HG03066 (cell line): ENCODE results near the gene LRTM2.

ENCODE experiments used
- ATAC-seq: cut with Tn5 transposase; IDR thresholded peaks from one replicate; pipeline ENCODE4 v1.9.1; 2021; ENCODE audit warnings: low read depth; ENCODE audit not compliant: unreplicated experiment

The LRTM2 gene

DNA sequence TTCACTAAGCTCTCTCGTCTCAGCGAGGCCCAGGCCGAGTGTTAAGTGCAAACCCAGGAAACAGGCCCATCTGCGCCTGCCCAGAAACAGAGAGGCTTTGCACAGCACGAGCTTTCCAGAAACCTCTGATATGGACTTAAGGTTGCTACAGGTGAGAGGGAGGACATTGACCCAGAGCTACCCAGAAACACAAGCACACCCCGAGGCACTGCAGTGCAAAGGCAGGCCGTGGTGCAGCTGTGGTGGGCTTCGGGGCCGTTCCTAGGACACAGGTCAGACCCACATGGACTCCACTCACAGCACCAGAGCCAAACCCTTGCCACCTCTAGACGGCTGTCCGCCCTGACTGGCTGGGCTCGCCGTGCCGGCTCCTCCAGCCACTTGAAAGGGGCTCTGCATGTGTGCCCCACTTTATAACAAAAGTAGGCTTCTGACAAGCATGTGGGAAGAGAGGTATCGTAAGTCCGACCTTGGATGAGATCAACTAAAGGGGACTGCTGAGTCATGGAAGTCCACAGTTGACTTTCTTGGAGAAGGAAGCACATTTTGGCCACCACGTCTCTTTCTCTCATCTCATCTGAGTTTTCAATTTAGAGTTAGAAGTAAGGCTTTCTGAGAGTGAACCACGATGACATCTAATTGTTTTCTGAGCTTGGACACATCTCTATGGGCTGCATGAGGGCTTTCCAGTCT lies 59.9 kb downstream of the LRTM2 start:
- no peak for ATAC-seq

DNA sequence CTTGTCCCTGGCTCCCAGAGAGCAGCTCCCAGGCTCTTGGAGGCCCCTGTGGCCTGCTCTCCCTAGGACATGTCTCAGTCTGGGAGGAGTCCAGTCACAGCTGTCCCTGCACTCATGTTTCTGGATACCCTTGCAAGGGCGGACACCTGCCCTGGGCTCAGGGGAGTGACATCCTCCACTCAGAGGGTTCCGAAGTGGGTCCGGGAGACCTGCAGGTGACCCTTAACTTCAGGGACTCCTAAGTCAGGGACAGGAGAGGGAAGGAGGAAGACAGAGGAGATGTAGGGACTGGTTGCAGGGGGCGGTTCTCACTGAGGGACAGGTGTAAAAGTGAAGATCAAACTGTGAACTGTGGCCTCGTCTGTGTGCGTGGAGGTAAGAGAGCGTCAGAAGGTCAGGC lies 60.5 kb downstream of the LRTM2 start:
- ATAC-seq = no peak

DNA sequence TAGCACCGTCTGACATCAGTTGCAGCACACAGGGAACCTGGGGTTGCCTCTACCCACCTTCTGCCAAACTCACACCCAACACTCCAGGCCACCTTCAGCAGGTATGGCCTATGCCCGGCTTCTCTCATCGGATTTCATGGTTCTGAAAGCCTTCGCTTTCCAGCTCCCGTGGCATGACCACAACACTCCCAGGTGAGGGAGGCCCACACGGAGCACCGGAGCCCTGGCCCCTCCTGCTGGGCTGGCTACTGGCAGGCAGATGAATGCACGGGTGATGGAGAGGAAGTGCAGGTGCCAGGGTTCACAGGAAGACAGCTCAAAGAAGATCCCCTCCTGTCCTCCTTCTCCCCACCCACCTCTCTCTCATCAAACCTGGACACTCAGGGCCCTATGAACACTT lies 60.9 kb downstream of the LRTM2 start:
- no peak for ATAC-seq

DNA sequence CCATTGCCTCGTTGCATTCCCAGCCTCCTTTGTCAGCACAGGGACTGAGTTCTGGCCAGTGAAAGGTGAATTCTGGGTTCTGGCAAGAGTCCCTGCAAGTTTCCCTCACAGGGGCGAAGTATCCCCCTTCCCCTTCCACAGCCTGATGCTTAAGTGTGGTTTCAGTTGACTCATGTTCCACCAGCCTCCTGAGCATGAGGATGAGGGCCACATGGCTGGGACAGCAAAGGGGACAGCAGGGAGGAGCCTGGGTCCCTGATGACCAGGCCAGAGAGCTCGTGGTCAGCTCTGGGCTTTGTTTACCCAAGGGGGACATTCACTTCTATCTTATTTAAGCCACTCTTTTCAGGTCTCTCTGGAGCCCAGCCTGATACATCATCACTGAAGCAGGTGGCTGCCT lies 61.6 kb downstream of the LRTM2 start:
- ATAC-seq = no peak

DNA sequence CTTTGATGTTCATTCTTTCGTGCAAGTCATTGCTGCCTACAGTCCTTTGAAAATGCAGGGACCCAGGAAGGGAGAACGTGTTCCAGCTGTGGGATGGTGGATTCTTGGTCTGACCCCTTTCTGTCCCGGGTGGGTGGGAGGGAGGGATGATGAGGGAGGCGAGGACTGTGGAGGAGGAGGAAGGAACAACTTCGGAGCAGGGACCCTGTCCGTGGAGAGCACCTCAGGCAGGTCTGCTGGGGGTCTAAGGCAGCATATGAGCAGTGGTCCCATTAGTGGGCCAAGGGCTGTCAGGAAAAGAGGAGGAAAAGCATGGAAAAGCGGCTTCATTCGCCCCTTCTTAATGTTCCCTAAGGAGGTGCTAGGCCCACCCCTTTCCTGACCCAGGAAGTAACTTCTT lies 62.0 kb downstream of the LRTM2 start:
- ATAC-seq = no peak

DNA sequence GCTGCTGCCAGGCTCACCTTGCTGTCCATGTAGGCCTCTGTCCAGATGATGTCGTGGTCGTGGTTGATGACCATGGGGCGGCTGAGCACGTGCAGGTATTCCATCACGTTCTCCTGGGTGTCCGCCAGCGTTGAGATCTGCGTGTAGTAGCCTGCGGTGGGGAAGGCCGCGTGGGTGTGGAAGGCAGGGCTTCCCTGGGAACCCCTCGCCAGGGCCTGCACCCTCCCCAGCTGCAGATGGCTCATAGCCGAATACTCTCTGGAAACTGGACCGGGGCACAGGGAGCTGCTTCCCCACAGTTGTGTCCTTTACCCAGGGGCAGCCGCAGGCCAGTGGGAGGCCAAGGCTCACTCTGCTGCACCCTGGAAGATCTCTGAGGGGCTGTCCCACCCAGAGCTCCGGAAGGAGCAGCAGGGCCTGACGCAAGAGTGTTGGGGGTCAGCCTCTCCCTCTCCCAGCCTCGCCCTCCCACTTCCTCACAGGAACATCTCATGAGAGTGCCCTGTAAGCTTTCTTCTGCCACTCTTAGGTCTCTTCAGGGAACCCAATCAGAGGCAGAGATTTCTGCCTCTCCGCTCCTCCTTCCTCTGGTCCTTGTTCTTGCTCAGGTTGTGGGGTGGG lies 62.6 kb downstream of the LRTM2 start:
- no peak for ATAC-seq

DNA sequence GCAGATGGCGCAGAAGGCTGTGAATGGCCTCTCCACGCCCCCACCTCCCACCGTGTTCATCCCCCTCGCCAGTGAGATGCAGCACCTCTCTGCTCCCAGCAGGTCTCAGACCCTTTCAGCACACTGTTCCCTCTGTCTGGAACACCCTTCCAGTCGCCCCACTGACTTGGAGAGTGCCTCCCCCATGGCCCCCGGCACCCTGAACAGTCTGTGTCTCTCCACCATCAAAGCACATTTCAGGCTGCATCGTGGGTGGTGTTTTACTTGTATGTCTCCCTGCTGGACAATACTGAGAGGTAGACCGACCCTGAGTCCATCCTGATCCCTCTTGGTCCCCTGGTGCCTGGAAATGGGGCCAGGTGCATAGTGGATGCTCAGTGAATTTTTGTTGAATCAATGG lies 63.1 kb downstream of the LRTM2 start:
- no peak for ATAC-seq

DNA sequence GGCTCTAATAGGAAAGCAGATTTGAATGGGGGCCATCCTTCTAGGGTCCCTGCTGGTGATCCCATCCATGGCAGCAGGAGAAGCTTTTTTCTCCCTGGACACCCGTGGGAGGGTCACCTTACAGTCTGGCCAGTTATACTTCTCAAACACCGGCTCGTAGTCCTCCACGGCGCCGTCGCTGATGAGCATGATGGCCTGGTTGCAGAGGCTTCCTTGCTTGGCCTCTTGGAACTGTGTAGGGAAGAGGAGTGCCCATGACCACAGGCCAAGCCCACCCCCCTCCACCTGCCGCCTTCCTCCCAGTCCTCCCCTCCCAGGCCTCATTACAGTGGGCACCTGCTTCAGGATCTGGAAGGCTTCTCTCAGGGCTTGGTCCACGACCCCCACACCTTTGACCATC lies 64.3 kb downstream of the LRTM2 start:
- ATAC-seq = no peak

DNA sequence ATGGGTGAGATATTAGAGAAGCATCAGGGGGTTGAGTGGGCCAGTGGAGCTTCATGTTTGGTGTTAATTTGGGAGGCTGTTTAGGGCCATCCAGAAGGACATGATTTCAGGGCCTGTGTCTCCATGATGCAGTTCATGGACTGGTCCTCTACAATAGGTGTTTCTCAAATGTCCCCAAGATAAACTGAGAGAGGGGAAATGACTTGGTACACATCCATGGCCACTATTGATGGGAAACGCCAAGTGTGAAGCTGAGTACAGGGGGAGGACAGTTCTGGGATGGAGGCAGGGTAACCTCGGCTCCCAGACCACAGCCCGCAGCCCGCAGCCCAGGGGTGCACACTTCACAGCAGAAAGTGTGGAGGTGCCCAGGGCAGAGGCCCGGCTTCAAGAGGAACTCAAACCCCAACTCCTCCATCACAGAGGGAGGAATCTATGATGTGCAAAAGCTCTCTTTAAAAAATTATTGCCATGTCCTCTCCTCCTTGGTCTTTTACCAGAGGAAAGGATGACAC lies 64.8 kb downstream of the LRTM2 start:
- no peak for ATAC-seq

DNA sequence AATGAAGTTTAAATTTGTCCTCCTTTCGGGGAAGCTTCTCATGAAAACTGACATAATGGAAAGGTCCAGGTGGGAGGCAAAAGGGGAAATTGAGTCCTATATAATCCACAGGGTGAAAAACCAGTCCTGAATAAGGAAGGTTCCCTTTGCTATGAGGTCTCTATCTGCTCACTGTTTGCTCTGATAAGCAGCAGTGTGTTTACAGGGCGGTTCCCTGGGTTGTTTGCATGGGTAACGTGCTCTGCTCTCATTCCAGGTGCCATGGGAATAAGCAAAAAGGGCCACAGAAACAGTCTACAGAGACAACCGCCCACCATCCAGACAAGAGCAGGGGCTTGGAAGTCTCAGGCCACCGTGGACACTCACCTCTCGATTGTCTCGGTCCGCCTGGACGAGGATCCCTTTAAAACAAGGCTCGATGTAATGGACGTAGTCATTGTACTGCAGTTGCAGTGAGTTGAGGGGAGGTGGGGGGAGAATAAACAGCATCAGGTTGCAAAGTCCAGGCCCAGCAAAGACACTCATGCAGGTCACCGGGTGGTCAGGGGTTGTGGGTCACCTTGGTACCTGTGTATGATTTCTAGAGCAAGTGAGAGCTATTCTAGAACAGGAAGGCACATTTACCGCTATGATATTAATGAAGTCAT lies 65.4 kb downstream of the LRTM2 start:
- no peak for ATAC-seq
